Measurements from ENCODE around the gene MEX3D.

The MEX3D gene

DNA sequence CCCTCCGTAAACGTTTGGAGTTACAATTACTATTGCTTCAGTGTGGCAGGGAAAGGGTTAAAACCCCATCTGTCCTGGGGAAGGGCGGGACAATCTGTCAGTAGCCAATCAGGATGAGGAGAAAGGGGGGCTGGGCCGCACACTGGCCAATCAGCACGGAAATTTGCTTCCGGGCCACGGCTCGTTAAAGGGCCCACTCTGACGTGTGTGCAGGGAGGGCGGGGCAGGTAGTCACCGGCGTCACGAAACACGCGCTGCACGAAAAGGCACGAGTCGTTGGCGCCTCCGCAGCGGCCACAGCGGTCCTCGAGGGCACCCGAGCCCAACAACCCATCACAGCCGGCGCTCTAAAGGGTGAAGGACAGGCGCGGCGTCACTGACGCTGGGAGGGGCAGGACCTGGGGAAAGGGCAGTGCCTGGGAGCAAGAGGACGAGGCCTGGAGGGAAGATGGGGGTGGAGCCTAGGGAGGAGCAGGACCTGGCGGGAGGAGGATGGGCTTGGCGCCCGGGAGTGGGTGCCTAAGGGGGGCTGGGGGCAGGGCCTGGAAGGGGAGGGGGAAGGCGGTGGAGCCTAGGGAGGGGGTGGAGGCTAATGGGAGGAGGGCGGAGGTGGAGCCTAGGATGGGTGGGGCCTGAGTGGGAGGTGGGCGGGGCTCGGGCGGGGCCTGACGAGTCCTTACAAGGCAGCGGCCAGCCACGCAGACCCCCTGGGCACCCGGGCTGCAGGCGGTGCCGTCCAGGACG lies 60.2 kb downstream of the MEX3D start:
- in situ Hi-C loops (cut with MboI; ENCODE audit: low sequenced_read_pairs): no loop called here

DNA sequence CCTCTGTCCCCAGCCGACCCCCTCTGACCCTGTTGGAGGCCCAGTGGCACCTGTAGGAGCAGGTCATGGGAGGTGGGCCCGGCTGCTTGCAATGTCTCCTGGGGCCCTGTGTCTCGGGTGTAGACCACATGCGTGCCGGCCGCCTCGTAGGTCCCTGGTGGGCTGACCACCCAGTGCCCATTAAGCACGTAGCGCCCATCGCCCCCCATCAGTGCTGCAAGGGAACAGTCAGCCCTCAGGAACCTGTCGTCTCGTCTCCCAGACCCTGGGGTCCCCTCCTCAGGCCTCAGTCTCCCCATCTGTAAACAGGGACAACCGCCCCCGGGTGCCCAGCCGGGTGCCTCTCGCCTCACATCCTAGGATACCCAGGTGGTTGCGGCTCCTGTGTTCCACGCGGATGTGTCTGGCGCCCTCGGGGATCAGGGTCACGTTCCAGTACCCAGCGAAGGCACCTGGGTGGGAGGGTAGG lies 60.9 kb downstream of the MEX3D start:
- in situ Hi-C loops (cut with MboI; ENCODE audit: low sequenced_read_pairs): no loop called here

DNA sequence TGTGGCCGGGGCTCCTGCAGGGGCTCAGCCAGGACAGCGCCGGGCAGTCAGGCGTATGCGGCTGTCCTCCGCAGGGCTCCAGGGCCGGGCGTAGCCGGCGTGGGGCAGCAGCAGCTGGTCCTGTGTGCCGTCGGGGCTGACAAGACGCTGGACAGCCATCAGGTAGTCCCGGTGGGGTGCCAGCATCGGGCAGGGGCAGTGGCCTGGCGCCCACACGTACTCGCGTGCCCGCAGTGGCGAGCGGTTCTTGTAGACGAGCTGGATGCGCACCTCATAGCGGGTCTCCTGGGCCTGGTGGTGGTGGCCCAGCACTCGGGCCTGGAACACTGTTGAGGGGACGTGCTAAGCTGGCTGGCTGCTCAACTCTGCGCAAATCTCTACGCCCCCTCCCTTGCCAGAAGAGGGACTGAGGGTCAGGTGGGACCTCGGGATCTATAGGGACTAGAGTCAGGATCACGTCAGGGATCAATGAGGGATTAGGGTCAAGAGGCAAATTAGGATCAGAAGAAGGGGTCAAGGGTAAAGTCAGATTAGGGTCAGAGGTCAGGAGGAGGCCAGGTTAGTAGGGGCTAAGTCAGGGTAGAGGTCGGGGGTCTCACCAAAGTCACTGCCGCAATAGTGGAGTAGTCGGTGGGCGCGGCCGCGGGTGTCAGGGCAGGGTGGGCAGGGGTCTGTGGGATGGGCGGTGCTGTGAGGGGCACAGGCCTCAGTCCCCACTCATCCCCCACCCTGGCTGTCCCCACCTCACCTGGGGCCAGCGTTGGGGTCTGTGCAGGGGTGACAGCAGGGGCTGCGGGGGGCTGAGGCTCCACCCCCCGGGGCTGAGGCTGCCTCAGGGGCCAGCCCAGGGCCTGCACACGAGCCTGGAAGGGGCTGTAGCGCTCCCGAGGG lies 61.9 kb downstream of the MEX3D start:
- in situ Hi-C loops (cut with MboI; ENCODE audit: low sequenced_read_pairs): no loop called here

DNA sequence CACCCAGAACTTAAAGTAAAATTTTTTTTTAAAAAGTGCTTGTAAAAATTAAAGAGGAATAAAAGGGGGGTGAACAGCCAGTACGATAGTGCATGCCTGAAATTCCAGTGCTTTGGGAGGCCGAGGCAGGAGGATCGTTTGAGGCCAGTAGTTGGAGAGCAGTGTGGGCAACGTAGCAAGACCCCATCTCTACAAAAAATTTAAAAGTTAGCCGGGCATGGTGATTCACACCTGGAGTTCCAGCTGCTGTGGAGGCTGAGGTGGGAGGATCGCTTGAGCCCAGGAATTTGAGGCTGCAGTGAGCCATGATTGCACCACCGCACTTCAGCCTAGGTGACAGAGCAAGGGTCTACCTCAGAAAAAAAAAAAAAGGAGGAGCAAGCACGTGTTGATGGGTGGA lies 63.1 kb downstream of the MEX3D start:
- in situ Hi-C loops (cut with MboI; ENCODE audit: low sequenced_read_pairs): no loop called here
